ENCODE data around the gene TECTB.

The TECTB gene

GRCh38 chr10:112311481-112311880 lies 28.3 kb downstream of the TECTB start:
- DNase-seq (ENCODE audit: low read depth), result no peak

- no peak for DNase-seq (ENCODE audit: low read depth)
Measured at GRCh38 chr10:112313234-112313633, 30.0 kb downstream of the TECTB start.

GRCh38 chr10:112313911-112314310 lies 30.7 kb downstream of the TECTB start:
- DNase-seq (ENCODE audit: low read depth), result no peak

- peak; percentile 63 for DNase-seq (ENCODE audit: low read depth)
Measured at GRCh38 chr10:112314822-112315474, 31.7 kb downstream of the TECTB start.

GRCh38 chr10:112327678-112328077 lies 44.5 kb downstream of the TECTB start:
- no peak for DNase-seq (ENCODE audit: low read depth)

- no peak for DNase-seq (ENCODE audit: low read depth)
Measured at GRCh38 chr10:112330162-112330561, 47.0 kb downstream of the TECTB start.

GRCh38 chr10:112330607-112331160 lies 47.5 kb downstream of the TECTB start:
- no peak for DNase-seq (ENCODE audit: low read depth)

- DNase-seq (ENCODE audit: low read depth), result no peak
Measured at GRCh38 chr10:112332022-112332421, 48.8 kb downstream of the TECTB start.

GRCh38 chr10:112332509-112333228 lies 49.5 kb downstream of the TECTB start:
- DNase-seq (ENCODE audit: low read depth), result no peak

GRCh38 chr10:112333452-112333851 lies 50.3 kb downstream of the TECTB start:
- DNase-seq (ENCODE audit: low read depth), result no peak

GRCh38 chr10:112335111-112335867 lies 52.1 kb downstream of the TECTB start:
- no peak for DNase-seq (ENCODE audit: low read depth)

GRCh38 chr10:112335868-112336265 lies 52.7 kb downstream of the TECTB start:
- no peak for DNase-seq (ENCODE audit: low read depth)

GRCh38 chr10:112336556-112337201 lies 53.5 kb downstream of the TECTB start:
- DNase-seq (ENCODE audit: low read depth), result no peak

- no peak for DNase-seq (ENCODE audit: low read depth)
Measured at GRCh38 chr10:112338957-112339356, 55.8 kb downstream of the TECTB start.

- no peak for DNase-seq (ENCODE audit: low read depth)
Measured at GRCh38 chr10:112340601-112341000, 57.4 kb downstream of the TECTB start.

GRCh38 chr10:112343056-112343806 lies 60.0 kb downstream of the TECTB start:
- no peak for DNase-seq (ENCODE audit: low read depth)

- DNase-seq (ENCODE audit: low read depth), result no peak
Measured at GRCh38 chr10:112344261-112344660, 61.1 kb downstream of the TECTB start.

- no peak for DNase-seq (ENCODE audit: low read depth)
Measured at GRCh38 chr10:112345202-112345601, 62.0 kb downstream of the TECTB start.

- no peak for DNase-seq (ENCODE audit: low read depth)
Measured at GRCh38 chr10:112345743-112346142, 62.5 kb downstream of the TECTB start.

GRCh38 chr10:112346774-112347173 lies 63.6 kb downstream of the TECTB start:
- DNase-seq (ENCODE audit: low read depth), result no peak
